Panc1 (cell line): ENCODE results near the gene EEF2. TPM values are rescaled to one million over a fixed set of nuclear protein-coding genes. Genes with fewer than 3 reads are reported as not detected.
A peak's percentile ranks its signal among the peaks of the same experiment; 100 is the strongest.

Experiments
- ATAC-seq: fragments of 200-7000 bp; cut with Tn5 transposase; 2 replicates; pipeline ENCODE4 v1.9.1; 2020; ENCODE audit warnings: mild to moderate bottlenecking, moderate library complexity
- BruUV-seq: library from RNA; stranded (reverse); fragments of 400-500 nt; replicated peaks from 2 replicates; lab custom pipeline; 2021; lab: Mats Ljungman, UMichigan
- CTCF ChIA-PET: fragments of 300-600 bp; sonication (Branson Sonifier 250); formaldehyde crosslinking; loops from one replicate; lab custom pipeline; 2022; ENCODE audit warnings: antibody characterized with exemption; lab: Charles Lee
- POLR2A ChIA-PET: fragments of 300-600 bp; sonication (Branson Sonifier 250); formaldehyde crosslinking; loops from one replicate; lab custom pipeline; 2022; ENCODE audit warnings: antibody characterized with exemption; lab: Charles Lee
- DNase-seq: peaks from one replicate; pipeline ENCODE4 v3.0.0-alpha.2; 2010; ENCODE audit warnings: low read depth, low spot score
- H3K27ac ChIP-seq: 2 replicates; pipeline ENCODE4 v1.5.1; 2011; ENCODE audit warnings: mild to moderate bottlenecking, low read length, inconsistent platforms
- H3K27me3 ChIP-seq: fragments of 200-500 bp; sonication (Bioruptor generic); 2 replicates; pipeline ENCODE4 v1.6.0; 2014; ENCODE audit warnings: low read length, inconsistent platforms; ENCODE audit not compliant: control insufficient read depth, insufficient read depth
- H3K36me3 ChIP-seq: fragments of 200-500 bp; sonication (Bioruptor generic); 2 replicates; pipeline ENCODE4 v1.5.1; 2014; ENCODE audit warnings: inconsistent platforms, mild to moderate bottlenecking, low read length, moderate library complexity; ENCODE audit not compliant: control insufficient read depth, insufficient read depth
- H3K4me1 ChIP-seq: 2 replicates; pipeline ENCODE4 v1.5.1; 2011; ENCODE audit warnings: inconsistent platforms, mild to moderate bottlenecking, low read length, moderate library complexity; ENCODE audit not compliant: control insufficient read depth, insufficient read depth
- H3K4me3 ChIP-seq, 2 experiments: 2 replicates each; pipeline ENCODE4 v1.5.1; 2011 to 2012; ENCODE audit warnings: low read depth in 2 of 2, low read length in 2 of 2, mild to moderate bottlenecking in 2 of 2, inconsistent platforms in 1 of 2, moderate library complexity in 1 of 2
- H3K9me3 ChIP-seq: fragments of 200-500 bp; sonication (Bioruptor generic); 2 replicates; pipeline ENCODE4 v1.5.1; 2014; ENCODE audit warnings: low read depth, mild to moderate bottlenecking, inconsistent platforms, low read length, moderate library complexity; ENCODE audit not compliant: control insufficient read depth, insufficient read depth
- POLR2AphosphoS5 ChIP-seq: IDR thresholded peaks from 2 replicates; pipeline ENCODE4 v1.6.1; 2012; ENCODE audit warnings: mild to moderate bottlenecking, low read depth, low read length, moderate library complexity
- SIN3A ChIP-seq: IDR thresholded peaks from 2 replicates; pipeline ENCODE4 v1.6.1; 2012; ENCODE audit warnings: low read depth, mild to moderate bottlenecking, low read length, moderate library complexity, borderline replicate concordance; ENCODE audit not compliant: insufficient read depth
- TCF7L2 ChIP-seq: IDR thresholded peaks from 2 replicates; pipeline ENCODE4 v1.6.1; 2011; ENCODE audit warnings: mild to moderate bottlenecking, low read depth, low read length, inconsistent platforms
- in situ Hi-C: cut with HindIII; loops from 2 replicates; pipeline ENCODE4 v1.10.0; 2016; ENCODE audit warnings: low sequenced_read_pairs, low pct_unique_long_range_greater_than_20kb
- intact Hi-C: fragments of 100-400 bp; cut with micrococcal nuclease; formaldehyde crosslinking; loops from one replicate; pipeline ENCODE4 v1.10.0; 2022; ENCODE audit not compliant: unreplicated experiment
- total RNA-seq: library from RNA; stranded (reverse); gene quantifications from one replicate; pipeline ENCODE4 v1.2.1, GENCODE V29; 2021; ENCODE audit not compliant: unreplicated experiment
- TF ChIP-seq, protein P1 (sequence below): fragments of 450-650 bp; IDR thresholded peaks from 2 replicates; pipeline ENCODE4 v1.5.1; 2017; ENCODE audit warnings: mild to moderate bottlenecking
- TF ChIP-seq, protein P2 (sequence below), 2 experiments: IDR thresholded peaks; 2 replicates each; pipeline ENCODE4 v1.6.1; 2011 to 2012; ENCODE audit warnings: low read depth in 2 of 2, control low read depth in 1 of 2, low read length in 1 of 2, mild to moderate bottlenecking in 1 of 2, moderate library complexity in 1 of 2; ENCODE audit not compliant: insufficient read depth in 1 of 2

EEF2 gene
- total RNA-seq, 1 experiment from 2014 or later = 1,391 TPM

- peaks cover 8% of the 10 kb centered on the region for H3K4me1 ChIP-seq
- no peaks in the 10 kb centered on the region for H3K9me3 ChIP-seq
- H3K27ac ChIP-seq = peak overlapping the region; percentile 83
- DNase-seq (no peak), ATAC-seq (peak; percentile 51)
- no peaks in the 10 kb centered on the region for H3K27me3 ChIP-seq
- TF ChIP-seq SIN3A (no peak), POLR2AphosphoS5 (no peak), TCF7L2 (no peak)
- TF ChIP-seq, protein P1, sequence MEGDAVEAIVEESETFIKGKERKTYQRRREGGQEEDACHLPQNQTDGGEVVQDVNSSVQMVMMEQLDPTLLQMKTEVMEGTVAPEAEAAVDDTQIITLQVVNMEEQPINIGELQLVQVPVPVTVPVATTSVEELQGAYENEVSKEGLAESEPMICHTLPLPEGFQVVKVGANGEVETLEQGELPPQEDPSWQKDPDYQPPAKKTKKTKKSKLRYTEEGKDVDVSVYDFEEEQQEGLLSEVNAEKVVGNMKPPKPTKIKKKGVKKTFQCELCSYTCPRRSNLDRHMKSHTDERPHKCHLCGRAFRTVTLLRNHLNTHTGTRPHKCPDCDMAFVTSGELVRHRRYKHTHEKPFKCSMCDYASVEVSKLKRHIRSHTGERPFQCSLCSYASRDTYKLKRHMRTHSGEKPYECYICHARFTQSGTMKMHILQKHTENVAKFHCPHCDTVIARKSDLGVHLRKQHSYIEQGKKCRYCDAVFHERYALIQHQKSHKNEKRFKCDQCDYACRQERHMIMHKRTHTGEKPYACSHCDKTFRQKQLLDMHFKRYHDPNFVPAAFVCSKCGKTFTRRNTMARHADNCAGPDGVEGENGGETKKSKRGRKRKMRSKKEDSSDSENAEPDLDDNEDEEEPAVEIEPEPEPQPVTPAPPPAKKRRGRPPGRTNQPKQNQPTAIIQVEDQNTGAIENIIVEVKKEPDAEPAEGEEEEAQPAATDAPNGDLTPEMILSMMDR = peak; percentile 76
- TF ChIP-seq, protein P2, sequence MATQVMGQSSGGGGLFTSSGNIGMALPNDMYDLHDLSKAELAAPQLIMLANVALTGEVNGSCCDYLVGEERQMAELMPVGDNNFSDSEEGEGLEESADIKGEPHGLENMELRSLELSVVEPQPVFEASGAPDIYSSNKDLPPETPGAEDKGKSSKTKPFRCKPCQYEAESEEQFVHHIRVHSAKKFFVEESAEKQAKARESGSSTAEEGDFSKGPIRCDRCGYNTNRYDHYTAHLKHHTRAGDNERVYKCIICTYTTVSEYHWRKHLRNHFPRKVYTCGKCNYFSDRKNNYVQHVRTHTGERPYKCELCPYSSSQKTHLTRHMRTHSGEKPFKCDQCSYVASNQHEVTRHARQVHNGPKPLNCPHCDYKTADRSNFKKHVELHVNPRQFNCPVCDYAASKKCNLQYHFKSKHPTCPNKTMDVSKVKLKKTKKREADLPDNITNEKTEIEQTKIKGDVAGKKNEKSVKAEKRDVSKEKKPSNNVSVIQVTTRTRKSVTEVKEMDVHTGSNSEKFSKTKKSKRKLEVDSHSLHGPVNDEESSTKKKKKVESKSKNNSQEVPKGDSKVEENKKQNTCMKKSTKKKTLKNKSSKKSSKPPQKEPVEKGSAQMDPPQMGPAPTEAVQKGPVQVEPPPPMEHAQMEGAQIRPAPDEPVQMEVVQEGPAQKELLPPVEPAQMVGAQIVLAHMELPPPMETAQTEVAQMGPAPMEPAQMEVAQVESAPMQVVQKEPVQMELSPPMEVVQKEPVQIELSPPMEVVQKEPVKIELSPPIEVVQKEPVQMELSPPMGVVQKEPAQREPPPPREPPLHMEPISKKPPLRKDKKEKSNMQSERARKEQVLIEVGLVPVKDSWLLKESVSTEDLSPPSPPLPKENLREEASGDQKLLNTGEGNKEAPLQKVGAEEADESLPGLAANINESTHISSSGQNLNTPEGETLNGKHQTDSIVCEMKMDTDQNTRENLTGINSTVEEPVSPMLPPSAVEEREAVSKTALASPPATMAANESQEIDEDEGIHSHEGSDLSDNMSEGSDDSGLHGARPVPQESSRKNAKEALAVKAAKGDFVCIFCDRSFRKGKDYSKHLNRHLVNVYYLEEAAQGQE (IDR thresholded peaks at IDR 0.05; ENCODE audit: insufficient read depth in 1 of 2, low read depth in 2 of 2, low read length in 1 of 2) = no peak
- BruUV-seq = no TSS peak
- ChIA-PET POLR2A (interaction anchor here (0.7 kb wide), 1 partner anchor 95 kb away, joined by 3 read pairs; no protein-coding TSS in a partner anchor), CTCF (interaction anchor here (0.6 kb wide), 1 partner anchor 28 kb away, joined by 9 read pairs; no protein-coding TSS in a partner anchor)
- H3K4me3 ChIP-seq = peak overlapping the region; percentile 65 to 99
- H3K36me3 ChIP-seq = peaks cover 22% of the 10 kb centered on the region
- in situ Hi-C loops (no loop called here), intact Hi-C loops (loop anchor here (10.0 kb wide), 1 partner anchor 218 kb away; no protein-coding TSS in a partner anchor)
Observed at GRCh38 chr19:3986260-3987041, 1.2 kb upstream of the EEF2 start.

GRCh38 chr19:3985643-3986259 is 488 bp upstream of the EEF2 start:
- in situ Hi-C loops = no loop called here
- TF ChIP-seq POLR2AphosphoS5 = no peak
- TF ChIP-seq TCF7L2 = no peak
- no peak for TF ChIP-seq SIN3A
- TF ChIP-seq, protein P1 = no peak
- TF ChIP-seq, protein P2 (IDR thresholded peaks at IDR 0.05; ENCODE audit: insufficient read depth in 1 of 2, low read depth in 2 of 2, low read length in 1 of 2) = no peak
- ATAC-seq (no peak), DNase-seq (no peak)
- Histone ChIP-seq H3K36me3 (peaks cover 26% of the 10 kb centered on the region), H3K27me3 (no peaks in the 10 kb centered on the region), H3K4me3 (peak overlapping the region; percentile 65 to 99), H3K4me1 (peaks cover 8% of the 10 kb centered on the region), H3K27ac (peak overlapping the region; percentile 83), H3K9me3 (no peaks in the 10 kb centered on the region)
- ChIA-PET POLR2A (interaction anchor here (0.6 to 0.8 kb wide), 4 partner anchors 11 to 711 kb away, joined by 3 to 4 read pairs (median 4); no protein-coding TSS in a partner anchor), CTCF (interaction anchor here (0.6 to 0.7 kb wide), 2 partner anchors 15 to 28 kb away, joined by 9 read pairs; partner anchors contain the start of gene DAPK3)
- BruUV-seq = no TSS peak
- intact Hi-C loops = loop anchor here (10.0 kb wide), 1 partner anchor 219 kb away; no protein-coding TSS in a partner anchor
